Spinal cord (tissue), 10 donors: ENCODE measurements around the gene VPS18. TPM values are rescaled to one million over a fixed set of nuclear protein-coding genes. Genes with fewer than 3 reads are reported as not detected.
A peak's percentile ranks its signal among the peaks of the same experiment; 100 is the strongest.

Experiments used
- DNase-seq, 6 donors: peaks; one replicate each; pipeline versions ENCODE4 v3.0.0 to v3.0.0-alpha.2; 2013 to 2015; ENCODE audit warnings: low spot score in 6 of 6, low read depth in 4 of 6
- H3K27ac ChIP-seq: one replicate; pipeline ENCODE4 v1.5.1; 2013; ENCODE audit warnings: low read depth, low read length, control low read depth
- H3K27me3 ChIP-seq: one replicate; pipeline ENCODE4 v1.6.1; 2013; ENCODE audit warnings: low read length; ENCODE audit not compliant: control insufficient read depth, insufficient read depth
- H3K36me3 ChIP-seq: one replicate; pipeline ENCODE4 v1.6.1; 2013; ENCODE audit warnings: low read length; ENCODE audit not compliant: control insufficient read depth, insufficient read depth
- H3K4me1 ChIP-seq: one replicate; pipeline ENCODE4 v1.6.1; 2013; ENCODE audit warnings: low read length; ENCODE audit not compliant: control insufficient read depth, insufficient read depth
- H3K4me3 ChIP-seq: one replicate; pipeline ENCODE4 v1.5.1; 2013; ENCODE audit warnings: low read depth, low read length, control low read depth
- H3K9me3 ChIP-seq: one replicate; pipeline ENCODE4 v1.6.1; 2013; ENCODE audit warnings: low read length; ENCODE audit not compliant: control insufficient read depth, insufficient read depth
- WGBS: methylation state at CpG from one replicate; pipeline ENCODE4 v1.1.5; 2013; ENCODE audit warnings: missing lambda C conversion rate; ENCODE audit not compliant: insufficient coverage; 5-methylcytosine and 5-hydroxymethylcytosine counted together
- polyA plus RNA-seq, 2 donors: library from polyadenylated mRNA; unstranded; fragments of 120-200 nt; gene quantifications; one replicate each; pipeline ENCODE4 v1.2.1, GENCODE V29; 2013; ENCODE audit not compliant: insufficient read length in 2 of 2
- total RNA-seq, 2 donors: library from RNA; depleted of rRNA in 1 of 2; stranded (reverse); fragments of 120-200 nt in 1 of 2; fragments of >200 nt in 1 of 2; gene quantifications; one replicate each; pipeline versions ENCODE4 v1.2.3 to v1.2.4, GENCODE V29; 2013 to 2014
- donor health status: healthy.

The VPS18 gene
- total and polyA plus RNA-seq, 4 donors: 19.9 to 23.1 (median 22.1) TPM

- Histone ChIP-seq H3K27ac (peak overlapping the region; percentile 93), H3K36me3 (peaks cover 36% of the 10 kb centered on the region), H3K4me3 (peak overlapping the region; percentile 87), H3K27me3 (no peaks in the 10 kb centered on the region), H3K9me3 (no peaks in the 10 kb centered on the region), H3K4me1 (peaks cover 25% of the 10 kb centered on the region)
- under 1% methylated on average over 31 of the region's 33 CpGs for WGBS
- peak in 2 of 6 donors; percentile 39 to 69 for DNase-seq
Measured at GRCh38 chr15:40894681-40895448, 615 bp downstream of the VPS18 start.

DNA sequence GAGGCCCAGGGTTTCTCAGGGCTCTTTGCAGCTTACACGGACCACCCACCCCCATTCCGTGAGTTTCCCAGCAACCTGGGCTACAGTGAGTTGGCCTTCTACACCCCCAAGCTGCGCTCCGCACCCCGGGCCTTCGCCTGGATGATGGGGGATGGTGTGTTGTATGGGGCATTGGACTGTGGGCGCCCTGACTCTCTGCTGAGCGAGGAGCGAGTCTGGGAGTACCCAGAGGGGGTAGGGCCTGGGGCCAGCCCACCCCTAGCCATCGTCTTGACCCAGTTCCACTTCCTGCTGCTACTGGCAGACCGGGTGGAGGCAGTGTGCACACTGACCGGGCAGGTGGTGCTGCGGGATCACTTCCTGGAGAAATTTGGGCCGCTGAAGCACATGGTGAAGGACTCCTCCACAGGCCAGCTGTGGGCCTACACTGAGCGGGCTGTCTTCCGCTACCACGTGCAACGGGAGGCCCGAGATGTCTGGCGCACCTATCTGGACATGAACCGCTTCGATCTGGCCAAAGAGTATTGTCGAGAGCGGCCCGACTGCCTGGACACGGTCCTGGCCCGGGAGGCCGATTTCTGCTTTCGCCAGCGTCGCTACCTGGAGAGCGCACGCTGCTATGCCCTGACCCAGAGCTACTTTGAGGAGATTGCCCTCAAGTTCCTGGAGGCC, 5.4 kb downstream of the VPS18 start:
- Histone ChIP-seq H3K27ac (no peak overlapping the region), H3K4me1 (peaks cover 24% of the 10 kb centered on the region), H3K9me3 (no peaks in the 10 kb centered on the region), H3K36me3 (peaks cover 77% of the 10 kb centered on the region), H3K27me3 (no peaks in the 10 kb centered on the region), H3K4me3 (no peak overlapping the region)
- no peak for DNase-seq
- WGBS: 96% methylated on average over 27 of the region's 33 CpGs

DNA sequence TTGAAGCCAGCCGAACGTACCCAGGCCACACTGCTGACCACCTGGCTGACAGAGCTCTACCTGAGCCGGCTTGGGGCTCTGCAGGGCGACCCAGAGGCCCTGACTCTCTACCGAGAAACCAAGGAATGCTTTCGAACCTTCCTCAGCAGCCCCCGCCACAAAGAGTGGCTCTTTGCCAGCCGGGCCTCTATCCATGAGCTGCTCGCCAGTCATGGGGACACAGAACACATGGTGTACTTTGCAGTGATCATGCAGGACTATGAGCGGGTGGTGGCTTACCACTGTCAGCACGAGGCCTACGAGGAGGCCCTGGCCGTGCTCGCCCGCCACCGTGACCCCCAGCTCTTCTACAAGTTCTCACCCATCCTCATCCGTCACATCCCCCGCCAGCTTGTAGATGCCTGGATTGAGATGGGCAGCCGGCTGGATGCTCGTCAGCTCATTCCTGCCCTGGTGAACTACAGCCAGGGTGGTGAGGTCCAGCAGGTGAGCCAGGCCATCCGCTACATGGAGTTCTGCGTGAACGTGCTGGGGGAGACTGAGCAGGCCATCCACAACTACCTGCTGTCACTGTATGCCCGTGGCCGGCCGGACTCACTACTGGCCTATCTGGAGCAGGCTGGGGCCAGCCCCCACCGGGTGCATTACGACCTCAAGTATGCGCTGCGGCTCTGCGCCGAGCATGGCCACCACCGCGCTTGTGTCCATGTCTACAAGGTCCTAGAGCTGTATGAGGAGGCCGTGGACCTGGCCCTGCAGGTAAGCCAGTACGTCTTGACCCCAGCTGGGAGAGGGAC, 6.2 kb downstream of the VPS18 start:
- H3K27me3 ChIP-seq: no peaks in the 10 kb centered on the region
- no peak overlapping the region for H3K4me3 ChIP-seq
- H3K36me3 ChIP-seq: peaks cover 81% of the 10 kb centered on the region
- 96% methylated on average over 36 of the region's 36 CpGs for WGBS
- H3K4me1 ChIP-seq: peaks cover 19% of the 10 kb centered on the region
- H3K27ac ChIP-seq: no peak overlapping the region
- no peak for DNase-seq
- H3K9me3 ChIP-seq: no peaks in the 10 kb centered on the region

DNA sequence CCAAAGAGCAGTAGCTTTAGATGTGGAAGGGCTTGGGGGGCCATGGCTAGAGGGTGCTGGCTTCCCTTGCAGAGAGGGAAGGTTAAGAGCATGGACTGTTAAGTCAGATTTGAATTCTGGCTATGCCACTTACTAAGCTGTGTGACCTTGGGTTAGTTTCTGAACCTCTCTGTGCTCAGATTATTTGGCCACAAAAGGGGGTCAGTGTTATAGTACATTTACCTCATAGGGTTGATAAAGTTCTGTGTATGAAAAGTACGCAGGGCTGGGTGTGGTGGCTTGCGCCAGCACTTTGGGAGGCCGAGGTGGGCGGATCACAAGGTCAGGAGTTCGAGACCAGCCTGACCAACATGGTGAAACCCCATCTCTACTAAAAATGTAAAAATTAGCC, 6.8 kb downstream of the VPS18 start:
- H3K27ac ChIP-seq: no peak overlapping the region
- H3K36me3 ChIP-seq: peaks cover 78% of the 10 kb centered on the region
- H3K4me1 ChIP-seq: peaks cover 19% of the 10 kb centered on the region
- no peaks in the 10 kb centered on the region for H3K9me3 ChIP-seq
- DNase-seq: no peak
- WGBS: no CpG with 5 or more reads among the region's 5 CpGs
- no peak overlapping the region for H3K4me3 ChIP-seq
- H3K27me3 ChIP-seq: no peaks in the 10 kb centered on the region

DNA sequence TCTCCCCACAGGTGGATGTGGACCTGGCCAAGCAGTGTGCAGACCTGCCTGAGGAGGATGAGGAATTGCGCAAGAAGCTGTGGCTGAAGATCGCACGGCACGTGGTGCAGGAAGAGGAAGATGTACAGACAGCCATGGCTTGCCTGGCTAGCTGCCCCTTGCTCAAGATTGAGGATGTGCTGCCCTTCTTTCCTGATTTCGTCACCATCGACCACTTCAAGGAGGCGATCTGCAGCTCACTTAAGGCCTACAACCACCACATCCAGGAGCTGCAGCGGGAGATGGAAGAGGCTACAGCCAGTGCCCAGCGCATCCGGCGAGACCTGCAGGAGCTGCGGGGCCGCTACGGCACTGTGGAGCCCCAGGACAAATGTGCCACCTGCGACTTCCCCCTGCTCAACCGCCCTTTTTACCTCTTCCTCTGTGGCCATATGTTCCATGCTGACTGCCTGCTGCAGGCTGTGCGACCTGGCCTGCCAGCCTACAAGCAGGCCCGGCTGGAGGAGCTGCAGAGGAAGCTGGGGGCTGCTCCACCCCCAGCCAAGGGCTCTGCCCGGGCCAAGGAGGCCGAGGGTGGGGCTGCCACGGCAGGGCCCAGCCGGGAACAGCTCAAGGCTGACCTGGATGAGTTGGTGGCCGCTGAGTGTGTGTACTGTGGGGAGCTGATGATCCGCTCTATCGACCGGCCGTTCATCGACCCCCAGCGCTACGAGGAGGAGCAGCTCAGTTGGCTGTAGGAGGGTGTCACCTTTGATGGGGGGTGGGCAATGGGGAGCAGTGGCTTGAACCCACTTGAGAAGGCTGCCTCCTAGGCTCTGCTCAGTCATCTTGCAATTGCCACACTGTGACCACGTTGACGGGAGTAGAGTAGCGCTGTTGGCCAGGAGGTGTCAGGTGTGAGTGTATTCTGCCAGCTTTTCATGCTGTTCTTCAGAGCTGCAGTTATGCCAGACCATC, 8.6 kb downstream of the VPS18 start:
- H3K36me3 ChIP-seq: peaks cover 81% of the 10 kb centered on the region
- peak in 1 of 6 donors; percentile 7 for DNase-seq
- WGBS: 85% methylated on average over 33 of the region's 33 CpGs
- no peaks in the 10 kb centered on the region for H3K27me3 ChIP-seq
- no peak overlapping the region for H3K27ac ChIP-seq
- peaks cover 37% of the 10 kb centered on the region for H3K4me1 ChIP-seq
- H3K4me3 ChIP-seq: no peak overlapping the region
- H3K9me3 ChIP-seq: no peaks in the 10 kb centered on the region

DNA sequence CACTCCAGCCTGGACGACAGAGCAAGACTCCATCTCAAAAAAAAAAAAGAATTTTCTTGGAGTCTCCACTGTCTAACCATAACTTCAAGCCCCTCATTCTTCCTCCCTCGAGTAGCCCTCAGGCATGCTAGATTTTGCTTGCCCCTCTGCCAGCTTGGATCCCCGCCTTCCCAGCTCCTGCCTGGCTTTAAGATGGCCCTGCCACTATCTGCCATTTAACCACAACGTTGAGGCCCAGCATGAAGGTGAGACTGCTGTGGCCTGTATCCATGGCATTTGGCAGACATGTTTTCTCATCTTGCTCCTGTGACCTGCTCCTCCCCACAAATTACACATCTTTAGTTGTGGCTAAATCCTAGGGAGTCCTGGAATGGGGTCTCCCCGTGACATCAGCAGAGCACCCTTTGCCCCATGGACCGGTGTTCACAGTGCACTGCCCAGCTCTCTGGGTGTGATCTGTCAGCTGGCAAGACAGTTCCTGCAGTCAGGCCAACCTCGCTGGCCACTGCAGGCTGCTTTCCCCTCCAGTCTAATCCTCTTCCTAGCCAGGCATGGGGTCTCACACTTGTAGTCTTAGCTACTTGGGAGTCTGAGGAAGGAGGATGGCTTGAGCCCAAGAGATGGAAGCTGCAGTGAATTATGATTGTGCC, 10.4 kb downstream of the VPS18 start:
- peaks cover 63% of the 10 kb centered on the region for H3K36me3 ChIP-seq
- 85% methylated on average over 6 of the region's 7 CpGs for WGBS
- no peak overlapping the region for H3K27ac ChIP-seq
- H3K4me1 ChIP-seq: peaks cover 47% of the 10 kb centered on the region
- no peaks in the 10 kb centered on the region for H3K9me3 ChIP-seq
- no peak overlapping the region for H3K4me3 ChIP-seq
- H3K27me3 ChIP-seq: no peaks in the 10 kb centered on the region
- DNase-seq: no peak

DNA sequence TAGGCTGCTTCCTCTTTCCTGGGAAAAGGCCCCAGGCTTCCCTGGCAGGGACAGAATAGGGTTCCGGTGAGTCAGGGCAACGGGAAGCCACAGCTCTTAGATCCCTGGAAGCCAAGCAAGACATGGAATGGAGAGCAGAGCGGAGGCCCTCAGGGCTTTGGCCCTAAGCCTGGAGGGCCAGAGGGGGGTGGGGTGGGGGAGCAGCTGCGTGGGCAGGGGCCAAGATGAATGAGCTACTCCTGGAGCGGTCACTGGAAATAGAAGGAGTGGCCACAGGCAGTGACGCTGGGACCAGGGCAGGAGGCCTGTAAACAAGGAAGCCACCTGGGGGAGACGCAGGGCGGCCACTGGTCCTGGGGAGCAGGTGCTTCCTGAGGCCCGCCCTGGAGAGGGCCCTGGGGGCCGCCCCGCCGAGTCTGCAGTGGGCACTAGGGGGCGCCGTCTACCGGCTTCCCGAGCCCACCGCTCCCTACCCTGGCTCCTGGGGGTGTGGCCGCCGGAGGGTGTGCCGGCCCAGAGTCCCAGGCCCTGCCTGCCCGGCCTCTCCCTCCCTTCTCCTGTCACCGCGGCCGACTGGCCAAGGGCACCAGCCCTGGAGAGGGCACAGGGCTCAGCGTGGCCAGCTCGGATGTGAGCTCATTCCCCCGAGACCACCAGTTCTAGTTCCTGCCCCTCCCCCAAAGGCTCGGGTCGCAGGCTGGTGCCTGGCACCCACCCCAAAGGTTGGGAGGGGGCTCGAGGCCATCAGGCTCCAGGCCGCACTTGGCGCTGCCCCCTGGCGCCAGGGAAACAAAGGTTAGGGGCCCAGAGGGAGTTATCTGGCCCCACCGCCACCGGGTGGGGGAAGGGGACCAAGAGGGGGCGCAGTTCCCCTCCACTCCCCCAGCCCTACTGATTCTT, 12.1 kb downstream of the VPS18 start:
- Histone ChIP-seq H3K36me3 (peaks cover 46% of the 10 kb centered on the region), H3K9me3 (no peaks in the 10 kb centered on the region), H3K27me3 (no peaks in the 10 kb centered on the region), H3K27ac (peak overlapping the region; percentile 88), H3K4me1 (peaks cover 57% of the 10 kb centered on the region), H3K4me3 (peak overlapping the region; percentile 58)
- WGBS: 7% methylated on average over 30 of the region's 36 CpGs
- peak in 1 of 6 donors; percentile 80 for DNase-seq
